IPS-NIHi7 (cell line): Measurements from ENCODE around the gene ZNF630.
"Not testable (repeated sequence)": the region's sequence is repeated elsewhere in the genome, so short reads cannot be mapped to it uniquely, and the experiment has no call there.

Source experiments
- DNase-seq: peaks from one replicate; pipeline ENCODE4 v3.0.0; 2012; ENCODE audit warnings: mixed read lengths; ENCODE audit errors: extremely low spot score

ZNF630 gene

DNA sequence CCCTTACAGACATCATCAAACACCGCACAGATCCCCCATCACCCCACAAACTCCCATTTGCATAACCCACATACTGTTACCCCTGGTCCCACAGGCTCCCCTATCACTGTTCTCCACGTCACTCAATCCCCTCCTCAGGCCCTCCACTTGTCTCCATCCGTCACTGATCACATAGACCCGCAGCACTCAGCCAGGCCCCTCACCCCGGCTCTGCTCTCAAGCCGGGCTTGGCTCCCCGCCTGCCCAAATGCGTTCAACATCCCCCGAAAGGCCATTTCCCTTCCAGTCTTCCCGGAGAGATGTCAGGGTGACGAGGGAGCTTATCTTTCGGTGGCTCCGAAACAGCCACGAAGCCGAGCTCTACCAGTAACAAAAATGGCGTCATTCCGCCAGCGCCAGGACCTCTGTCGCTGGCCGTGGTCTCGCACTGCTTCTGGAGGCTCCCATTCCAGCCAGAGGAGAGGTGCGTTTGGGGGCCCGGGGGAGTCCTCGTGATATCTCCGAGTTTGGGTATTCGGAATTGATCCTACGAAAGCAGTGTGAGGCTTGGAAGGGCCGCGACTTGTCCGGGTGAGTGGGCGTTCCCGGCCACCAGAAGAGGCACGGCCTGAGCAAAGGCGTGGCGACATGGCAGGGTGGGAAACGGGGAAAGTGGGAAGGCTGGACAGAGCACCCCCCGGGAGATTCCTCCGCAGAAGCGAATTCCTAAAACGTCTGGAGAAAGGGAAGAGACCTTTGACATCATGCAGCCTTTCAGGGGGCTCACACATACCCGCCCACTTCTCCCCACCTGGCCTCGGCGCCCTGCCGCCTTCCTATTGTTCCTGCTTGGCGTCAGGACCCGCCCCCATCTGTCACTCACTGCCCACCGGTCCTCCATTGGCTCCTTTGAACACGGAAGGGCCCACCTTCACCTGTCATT, at the start of gene ZNF630:
Gene ZNF630, minus strand, starts transcription at position 577 of the 922 bp plus-strand sequence. CDS start 4,754 bp downstream, outside the sequence.
- DNase-seq: peak; percentile 90

DNA sequence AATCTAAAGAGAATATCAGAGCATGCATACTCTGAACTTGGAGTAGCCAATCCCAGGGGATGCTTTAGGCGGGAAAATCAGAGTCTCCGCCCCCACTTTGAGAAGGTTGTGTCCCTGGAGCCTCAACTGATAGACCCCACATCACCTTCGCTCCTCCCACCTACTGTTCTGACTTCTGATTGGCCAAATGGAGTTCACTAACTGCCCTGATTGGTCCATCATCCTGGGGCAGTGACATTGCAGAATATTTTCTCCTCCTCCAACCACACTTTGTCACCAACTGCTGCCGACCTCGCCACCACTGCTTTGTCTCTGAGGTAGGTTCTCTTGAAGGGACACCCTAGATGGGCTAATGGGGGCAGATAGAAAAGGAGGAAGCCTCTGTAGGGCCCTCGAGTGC, 36.3 kb upstream of the ZNF630 start:
- DNase-seq: no peak

DNA sequence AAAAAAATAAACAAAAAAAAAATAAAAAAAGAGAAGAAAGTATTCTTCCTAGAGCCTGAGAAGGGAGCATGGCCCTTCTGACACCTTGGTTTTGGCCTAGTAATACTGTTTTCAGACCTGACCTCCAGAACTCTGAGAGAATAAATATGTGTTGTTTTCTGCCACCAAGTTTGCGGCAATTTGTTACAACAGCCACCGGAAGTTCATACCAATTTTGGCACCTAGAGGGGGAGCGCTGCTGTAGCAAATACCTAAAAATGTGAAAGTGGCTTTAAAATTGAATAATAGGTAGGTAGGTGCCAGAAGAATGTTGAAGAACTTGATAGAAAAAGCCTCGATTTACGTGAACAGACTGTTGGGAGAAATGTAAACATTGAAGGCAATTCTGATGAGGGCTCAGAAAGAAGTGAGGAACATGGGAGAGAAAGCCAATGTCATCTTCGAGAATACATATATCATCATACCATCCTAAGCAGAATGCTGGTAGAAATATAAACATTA, 31.5 kb upstream of the ZNF630 start:
- DNase-seq: no peak

DNA sequence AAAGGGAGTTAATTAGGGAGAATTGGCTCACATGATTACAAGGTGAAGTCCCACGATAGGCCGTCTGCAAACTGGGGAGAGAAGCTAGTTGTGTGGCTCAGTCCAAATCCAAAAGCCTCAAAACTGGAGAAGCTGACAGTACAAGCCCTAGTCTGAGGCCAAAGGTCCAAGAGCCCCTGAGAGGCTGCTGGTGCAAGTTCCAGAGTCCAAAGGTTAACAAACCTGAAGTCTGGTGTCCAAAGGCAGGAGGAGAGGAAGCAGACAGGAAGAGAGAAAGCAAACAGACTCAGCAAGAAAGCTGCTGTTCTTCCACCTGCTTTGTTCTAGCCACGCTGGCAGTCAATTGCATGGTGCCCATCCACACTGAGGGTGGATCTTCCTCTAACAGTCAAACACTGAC, 30.0 kb upstream of the ZNF630 start:
- no peak for DNase-seq

DNA sequence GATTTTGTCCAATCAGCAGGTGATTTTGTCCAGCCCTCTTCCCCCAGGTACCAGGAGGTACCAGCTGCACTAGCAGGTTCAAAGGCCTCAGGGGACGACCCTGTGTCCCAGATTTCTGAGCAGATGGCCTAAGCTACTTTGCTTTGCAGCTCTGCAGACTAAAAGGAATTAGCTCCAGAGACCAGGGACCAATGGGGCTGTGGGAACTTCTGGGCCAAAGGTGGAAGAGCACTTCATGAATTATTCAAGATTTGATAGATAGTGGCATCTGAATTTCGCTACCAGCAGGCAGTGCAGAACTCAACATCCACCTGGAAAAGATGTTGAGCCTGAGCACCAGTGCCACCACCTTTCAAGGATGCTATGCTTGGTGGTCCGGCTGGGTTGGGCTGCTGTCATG, 21.1 kb upstream of the ZNF630 start:
- not testable (repeated sequence) for DNase-seq

DNA sequence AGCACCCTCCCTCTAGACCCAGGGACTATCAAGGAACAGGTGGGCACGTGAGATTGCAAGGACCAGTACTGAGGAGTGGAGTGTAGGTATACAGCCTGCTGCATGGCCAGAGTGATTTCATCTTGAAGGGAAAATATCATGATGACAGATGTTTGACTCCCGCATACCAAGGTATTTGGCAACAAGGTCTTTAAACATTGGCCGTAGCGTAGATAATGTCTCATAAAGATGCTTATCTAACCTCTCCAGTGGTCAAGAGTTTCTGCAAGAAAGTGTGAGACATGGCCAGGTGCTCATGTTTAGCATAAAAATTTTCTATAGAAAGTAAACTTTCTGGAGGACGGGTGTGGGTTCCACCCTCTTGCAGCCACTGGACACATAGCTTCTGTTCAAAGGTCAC, 18.7 kb upstream of the ZNF630 start:
- no peak for DNase-seq

DNA sequence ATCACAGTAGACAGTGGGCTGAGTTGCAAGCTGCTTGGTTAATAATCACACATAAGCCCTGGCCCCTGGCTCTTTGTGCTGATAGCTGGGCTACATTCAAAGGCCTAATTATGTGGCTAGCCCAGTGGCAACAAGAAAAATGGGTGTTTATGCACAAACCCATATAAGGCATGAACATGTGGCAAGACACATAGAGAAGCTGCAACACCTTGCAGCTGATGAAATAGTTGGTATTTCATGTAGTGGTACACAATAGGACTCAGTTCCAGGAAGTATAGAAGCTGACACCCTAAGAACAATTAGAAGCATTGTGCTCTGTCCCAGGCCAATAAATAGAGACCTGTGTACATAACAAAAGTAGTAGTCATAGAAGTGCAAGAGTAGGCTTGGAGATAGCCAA, 14.6 kb upstream of the ZNF630 start:
- DNase-seq: no peak

DNA sequence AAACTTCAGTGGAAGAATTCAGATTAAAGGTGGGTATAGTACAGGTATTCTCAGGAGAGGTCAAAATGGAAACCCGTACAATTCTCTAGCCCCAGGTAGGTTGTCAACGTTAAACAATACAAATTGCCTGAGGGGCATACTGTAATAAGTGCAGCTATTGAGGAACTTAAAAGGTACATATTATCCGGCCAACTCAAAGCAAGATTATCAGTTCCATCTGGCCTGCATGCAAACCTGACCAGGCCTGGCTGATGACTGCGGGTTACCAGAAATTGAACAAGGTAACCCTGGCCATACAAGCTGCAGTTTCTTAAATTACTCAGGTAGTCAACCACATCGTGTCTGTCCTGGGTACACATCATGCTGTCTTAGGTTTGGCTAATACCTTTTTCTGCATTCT, 12.3 kb upstream of the ZNF630 start:
- no peak for DNase-seq

DNA sequence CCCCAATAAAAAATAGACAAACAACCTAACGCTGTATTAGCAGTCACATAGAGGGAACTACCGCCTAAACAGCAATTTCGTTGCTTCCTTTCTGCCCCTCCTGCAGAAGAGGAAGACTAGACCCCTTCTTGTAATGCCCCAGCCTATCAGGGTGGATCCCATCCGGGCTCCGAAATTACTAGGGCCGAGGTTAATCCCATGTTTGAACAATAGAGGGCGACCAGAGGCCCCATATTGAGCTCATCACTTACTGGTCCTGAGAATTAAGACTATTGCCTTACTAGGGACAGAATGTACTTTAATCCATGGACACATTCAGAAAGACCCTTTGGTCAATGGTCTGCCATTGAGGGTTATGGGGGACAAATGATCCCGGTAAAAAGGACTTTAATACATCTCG, 11.8 kb upstream of the ZNF630 start:
- peak; percentile 76 for DNase-seq

DNA sequence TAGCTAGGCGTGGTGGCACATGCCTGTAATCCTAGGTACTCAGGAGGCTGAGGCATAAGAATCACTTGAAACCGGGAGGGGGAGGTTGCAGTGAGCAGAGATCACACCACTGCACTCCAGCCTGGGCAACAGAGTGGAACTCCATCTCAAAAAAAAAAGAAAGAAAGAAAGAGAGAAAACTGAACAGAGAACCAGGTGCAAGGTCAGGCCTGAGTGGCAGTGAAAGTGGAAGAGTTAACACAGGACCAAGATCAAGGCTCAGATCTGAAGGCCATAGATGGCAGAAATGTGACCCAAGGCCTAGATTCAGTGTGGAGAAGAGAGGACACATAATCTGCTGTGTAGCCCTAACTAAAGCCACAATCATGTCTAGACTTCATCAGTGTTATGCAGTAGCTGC, 4.9 kb upstream of the ZNF630 start:
- no peak for DNase-seq

DNA sequence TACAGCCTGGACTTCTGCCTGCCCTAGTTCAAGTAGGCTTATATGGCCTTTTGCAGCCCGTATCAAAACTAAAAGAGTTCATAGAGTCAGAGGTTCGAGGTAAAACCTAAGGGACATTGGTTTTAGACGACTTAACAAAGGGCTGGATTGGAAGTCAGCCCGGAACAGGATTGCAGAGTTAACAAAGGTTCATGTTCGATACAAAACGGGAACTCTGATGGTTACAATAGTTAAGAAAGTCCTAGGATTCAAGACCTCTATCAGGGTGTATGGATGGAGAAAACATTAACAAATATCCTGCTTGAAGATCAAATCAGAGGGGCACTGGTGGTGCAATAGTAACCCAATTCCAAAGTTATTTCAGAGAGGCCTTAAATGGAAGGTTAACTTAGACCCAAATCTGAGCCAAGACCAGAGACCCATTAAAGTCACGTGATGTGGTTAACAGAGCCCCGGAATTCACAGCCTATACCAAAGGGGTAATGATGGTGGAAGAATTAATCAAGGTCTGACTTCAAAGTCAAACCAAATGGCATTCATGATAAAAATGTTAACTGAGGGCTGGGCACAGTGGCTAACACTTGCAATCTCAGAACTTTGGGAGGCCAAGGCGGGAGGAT, 656 bp upstream of the ZNF630 start:
- DNase-seq: no peak

DNA sequence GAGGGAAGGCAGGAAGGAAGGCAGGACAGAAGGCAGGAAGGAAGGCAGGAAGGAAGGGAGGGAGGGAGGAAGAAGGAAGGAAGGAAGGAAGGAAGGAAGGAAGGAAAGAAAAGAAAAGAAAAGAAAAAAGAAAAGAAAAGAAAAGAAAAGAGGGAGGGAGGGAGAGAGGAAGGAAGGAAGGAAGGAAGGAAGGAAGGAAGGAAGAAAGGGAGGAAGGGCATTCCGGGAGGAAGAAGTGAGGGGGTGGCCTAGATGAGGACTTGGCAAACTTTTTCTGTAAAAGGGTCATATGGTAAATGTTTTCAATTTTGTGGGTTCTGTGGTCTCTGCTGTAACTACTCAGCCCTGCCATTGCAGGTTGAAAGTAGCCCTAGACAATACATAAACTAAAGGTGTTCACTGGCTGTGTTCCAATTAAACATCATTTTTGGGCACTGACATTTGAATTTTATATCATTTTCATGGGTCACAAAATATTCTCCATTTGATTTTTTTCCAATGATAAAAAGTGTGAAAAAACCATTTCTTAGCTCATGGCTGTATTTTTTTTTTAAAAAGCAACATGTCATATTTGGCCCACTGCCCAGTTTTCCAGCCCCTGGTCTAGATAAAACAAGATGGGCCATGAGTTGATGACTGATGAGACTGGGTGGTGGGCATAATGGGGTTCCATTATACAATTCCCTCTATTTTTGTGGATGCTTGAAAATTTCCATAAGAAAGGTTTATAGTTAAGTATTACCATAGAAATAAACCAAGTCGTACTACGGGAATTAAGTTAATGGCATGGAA, 3.1 kb downstream of the ZNF630 start:
- no peak for DNase-seq

DNA sequence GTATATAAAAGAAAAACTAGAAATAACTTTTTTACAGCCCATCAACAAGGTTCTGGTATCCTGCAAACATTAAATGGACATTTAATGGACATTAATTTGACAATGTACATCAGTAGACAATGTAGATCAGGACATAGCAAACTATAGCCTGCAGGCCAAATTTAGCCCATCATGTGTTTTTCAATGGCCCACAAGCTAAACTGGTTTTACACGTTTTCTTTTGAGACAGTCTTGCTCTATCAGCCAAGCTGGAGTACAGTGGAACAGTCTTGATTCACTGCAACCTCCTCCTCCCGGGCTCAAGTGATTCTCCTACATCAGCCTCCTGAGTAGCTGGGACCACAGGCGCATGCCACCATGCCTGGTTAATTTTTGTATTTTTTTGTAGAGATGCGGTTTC, 7.2 kb downstream of the ZNF630 start:
- no peak for DNase-seq

DNA sequence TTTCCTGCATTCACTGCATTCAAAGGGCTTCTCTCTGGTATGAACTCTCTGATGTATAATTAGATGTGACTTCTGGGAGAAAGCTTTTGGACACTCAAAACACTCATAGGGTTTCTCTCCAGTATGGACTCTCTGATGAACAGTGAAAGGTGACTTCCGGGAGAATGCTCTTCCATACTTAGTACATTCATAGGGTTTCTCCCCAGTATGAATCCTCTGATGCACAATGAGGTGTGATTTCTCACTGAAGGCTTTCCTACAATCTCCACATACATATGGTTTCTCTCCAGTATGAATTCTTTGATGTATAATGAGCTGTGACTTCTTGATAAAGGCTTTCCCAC, 12.2 kb downstream of the ZNF630 start:
- no peak for DNase-seq

DNA sequence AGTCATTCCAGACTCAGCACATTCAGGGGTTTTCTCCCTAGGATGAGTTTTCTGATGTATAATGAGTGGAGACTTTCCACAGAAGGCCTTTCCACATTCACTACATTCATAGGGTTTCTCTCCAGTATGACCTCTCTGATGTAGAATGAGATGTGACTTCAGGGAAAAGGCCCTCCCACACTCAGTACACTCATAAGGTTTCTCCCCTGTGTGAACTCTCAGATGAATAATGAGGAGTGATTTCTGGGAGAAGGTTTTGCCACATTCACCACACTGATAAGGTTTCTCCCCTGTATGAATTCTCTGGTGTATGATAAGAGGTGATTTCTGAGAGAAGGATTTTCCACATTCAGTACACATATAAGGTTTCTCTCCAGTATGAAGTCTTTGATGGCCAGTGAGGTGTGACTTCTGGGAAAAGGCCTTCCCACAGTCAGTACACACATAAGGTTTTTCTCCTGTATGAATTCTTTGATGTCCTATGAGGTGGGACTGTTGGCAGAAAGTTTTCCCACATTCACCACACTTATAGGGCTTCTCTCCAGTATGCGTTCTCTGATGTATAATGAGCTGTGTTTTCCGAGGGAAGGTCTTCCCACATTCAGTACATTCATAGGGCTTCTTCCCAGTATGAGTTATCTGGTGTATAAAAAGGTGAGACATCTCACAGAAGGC, 12.7 kb downstream of the ZNF630 start:
- no peak for DNase-seq

DNA sequence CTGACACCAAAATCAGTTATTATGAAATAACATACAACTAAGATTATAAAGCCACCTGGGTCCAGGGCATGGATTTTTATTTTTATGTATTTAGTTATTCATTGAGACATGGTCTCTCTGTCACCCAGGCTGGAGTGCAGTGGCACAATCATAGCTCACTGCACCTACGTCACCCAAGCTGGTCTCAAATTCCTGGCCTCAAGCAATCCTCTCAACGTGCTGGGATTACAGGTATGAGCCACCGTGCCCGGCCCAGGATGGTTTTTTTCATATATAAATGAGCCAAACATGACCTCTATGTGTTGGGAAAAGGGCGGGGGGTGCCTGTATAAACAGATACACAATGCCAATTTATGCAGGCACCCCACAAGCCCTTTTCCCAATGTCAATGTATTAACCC, 24.6 kb downstream of the ZNF630 start:
- no peak for DNase-seq

DNA sequence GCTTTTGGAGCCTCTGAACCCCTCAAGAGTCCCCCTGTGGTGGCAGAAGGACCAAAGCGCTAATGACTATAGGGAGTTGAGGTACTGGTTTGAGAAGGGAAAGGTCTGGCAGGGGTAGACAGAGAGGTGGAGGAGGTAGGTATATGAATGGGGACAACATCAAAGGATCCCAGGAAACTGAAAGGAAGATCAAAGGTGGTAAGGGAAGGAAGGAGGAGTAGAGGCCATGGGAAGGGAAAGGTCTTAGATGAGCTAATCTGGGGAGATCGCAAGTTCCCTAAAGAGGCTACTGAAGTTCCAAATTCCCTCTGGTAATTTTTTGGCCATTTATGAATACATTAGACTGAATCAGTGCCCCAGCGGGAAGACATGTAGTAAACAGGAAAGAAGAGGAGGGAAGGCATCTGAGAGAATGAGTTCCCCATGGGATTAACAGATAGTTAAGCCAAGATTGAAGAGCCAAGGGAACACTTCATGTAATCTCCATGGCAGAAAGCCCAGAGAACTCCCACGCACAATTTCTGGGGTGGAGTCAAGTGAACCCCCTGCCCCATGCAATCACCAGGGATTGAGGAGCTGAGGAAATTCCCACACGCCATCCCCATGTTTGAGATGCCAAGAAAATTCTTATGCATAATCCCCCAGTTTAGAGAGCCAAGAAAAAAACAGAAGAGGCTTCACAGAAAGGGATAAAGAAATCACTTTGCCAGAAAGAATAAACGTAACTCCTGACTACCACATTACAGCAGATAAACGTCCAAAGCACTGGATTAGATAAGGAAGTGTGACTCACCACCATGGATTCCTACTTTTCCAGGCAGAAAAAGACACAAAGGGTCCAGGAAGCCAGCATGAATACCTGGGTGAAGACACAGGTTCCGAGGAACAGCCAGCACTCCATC, 25.8 kb downstream of the ZNF630 start:
- no peak for DNase-seq

DNA sequence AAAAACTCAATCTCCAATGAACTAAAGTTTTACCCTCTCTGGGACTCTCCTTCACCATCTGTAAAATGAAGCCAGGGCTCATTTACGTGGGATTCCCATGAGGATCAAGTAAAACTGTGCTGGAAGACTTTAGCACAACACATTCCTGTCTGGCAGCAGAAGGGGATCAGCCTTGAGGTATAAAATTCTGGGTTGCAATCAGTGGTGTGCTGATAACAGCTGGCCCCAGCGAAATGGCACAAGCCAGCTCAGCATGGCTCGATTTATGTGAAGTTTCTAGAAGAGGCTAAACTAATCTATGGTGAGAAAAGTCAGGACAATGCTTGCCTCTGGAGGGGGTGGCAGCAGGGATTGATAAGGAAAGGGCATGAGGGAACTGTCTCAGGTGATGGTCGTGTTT, 28.4 kb downstream of the ZNF630 start:
- DNase-seq: no peak

DNA sequence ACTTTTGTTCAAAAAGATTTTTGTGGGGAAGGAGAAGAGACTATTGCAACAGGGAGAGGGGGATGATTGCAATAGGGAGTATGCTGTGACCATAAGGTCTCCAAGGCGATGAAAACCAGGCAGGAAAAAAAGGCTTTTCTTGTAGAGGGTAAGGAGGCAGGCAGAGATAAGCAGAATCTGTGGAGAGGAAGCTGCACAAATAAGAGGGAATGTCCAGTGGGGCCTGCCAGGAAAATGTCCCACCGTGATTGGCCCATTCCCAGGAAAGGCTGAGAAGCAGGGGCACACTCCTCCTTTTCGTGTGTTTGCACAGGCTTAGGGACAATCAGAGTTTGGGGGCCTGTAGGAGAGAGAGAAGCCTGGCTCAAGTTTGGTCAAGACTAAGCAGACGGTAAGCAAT, 35.5 kb downstream of the ZNF630 start:
- no peak for DNase-seq

DNA sequence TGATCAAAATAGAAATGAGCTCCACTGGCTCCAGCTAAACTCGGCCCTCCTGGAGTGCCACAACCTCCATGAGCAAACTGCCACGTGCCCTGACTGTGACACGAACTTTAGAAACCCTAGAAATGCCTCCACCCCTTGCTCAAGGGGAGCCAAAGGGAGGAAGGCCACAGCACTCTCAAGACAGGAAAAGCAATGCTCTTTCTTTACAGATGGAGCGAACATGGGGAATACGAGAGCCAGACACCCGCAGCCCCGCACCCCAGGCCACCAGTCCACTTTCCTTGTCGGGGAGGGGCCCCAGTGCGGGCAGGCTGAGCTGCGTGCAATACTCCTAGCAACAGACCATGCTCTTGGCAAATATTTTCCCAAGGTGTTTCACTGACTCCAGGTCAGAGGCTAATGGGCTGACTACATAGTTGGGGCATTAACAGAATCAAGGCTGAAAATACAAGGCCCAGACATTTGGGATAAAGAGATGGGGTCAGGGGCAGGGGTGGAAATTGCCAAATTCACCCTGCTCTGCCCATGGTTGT, 40.7 kb downstream of the ZNF630 start:
- not testable (repeated sequence) for DNase-seq

DNA sequence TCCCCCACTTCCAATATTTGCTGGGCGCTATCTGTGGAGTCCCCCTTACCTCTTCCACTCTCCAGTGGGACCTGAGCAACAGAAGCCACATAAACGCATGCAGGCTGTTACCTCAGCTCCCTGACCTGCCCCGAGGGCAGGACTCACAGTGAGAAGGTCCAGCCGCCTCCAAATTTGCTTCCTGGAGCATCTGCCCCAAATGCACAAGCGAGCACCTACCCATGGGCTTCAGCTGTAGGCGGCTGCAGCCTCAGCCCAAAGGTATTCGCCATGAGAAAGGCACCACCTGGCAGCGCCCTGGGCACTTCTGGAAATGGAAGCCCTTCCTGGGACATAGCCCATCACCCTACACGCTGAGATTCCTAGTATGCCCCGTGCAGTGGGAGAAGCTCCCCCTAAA, 41.2 kb downstream of the ZNF630 start:
- DNase-seq: no peak
